ENCODE results near the gene RAD51B.
A peak's percentile ranks its signal among the peaks of the same experiment; 100 is the strongest.
"Not testable (repeated sequence)": the region's sequence is repeated elsewhere in the genome, so short reads cannot be mapped to it uniquely, and the experiment has no call there.

The RAD51B gene

GRCh38 chr14:68424443-68425172 is 605.0 kb downstream of the RAD51B start:
- no peak for DNase-seq

GRCh38 chr14:68426661-68427549 is 607.3 kb downstream of the RAD51B start:
- DNase-seq: no peak

GRCh38 chr14:68427550-68427890 is 607.9 kb downstream of the RAD51B start:
- DNase-seq: no peak

- DNase-seq: not testable (repeated sequence)
Observed at GRCh38 chr14:68428900-68429299, 609.3 kb downstream of the RAD51B start.

GRCh38 chr14:68434173-68434572 is 614.6 kb downstream of the RAD51B start:
- peak; percentile 18 for DNase-seq

- not testable (repeated sequence) for DNase-seq
Observed at GRCh38 chr14:68435631-68436030, 616.1 kb downstream of the RAD51B start.

- no peak for DNase-seq
Observed at GRCh38 chr14:68439676-68440075, 620.1 kb downstream of the RAD51B start.

GRCh38 chr14:68440820-68441219 is 621.2 kb downstream of the RAD51B start:
- no peak for DNase-seq

GRCh38 chr14:68441542-68441941 is 622.0 kb downstream of the RAD51B start:
- DNase-seq: no peak

GRCh38 chr14:68442828-68443629 is 623.5 kb downstream of the RAD51B start:
- DNase-seq: no peak

GRCh38 chr14:68444449-68445168 is 625.0 kb downstream of the RAD51B start:
- DNase-seq: no peak

- DNase-seq: no peak
Observed at GRCh38 chr14:68446243-68447040, 626.9 kb downstream of the RAD51B start.

- no peak for DNase-seq
Observed at GRCh38 chr14:68447581-68448251, 628.1 kb downstream of the RAD51B start.

GRCh38 chr14:68448252-68448902 is 628.8 kb downstream of the RAD51B start:
- no peak for DNase-seq

- no peak for DNase-seq
Observed at GRCh38 chr14:68449561-68450181, 630.1 kb downstream of the RAD51B start.

- DNase-seq: no peak
Observed at GRCh38 chr14:68450391-68451120, 631.0 kb downstream of the RAD51B start.

GRCh38 chr14:68451696-68452373 is 632.3 kb downstream of the RAD51B start:
- DNase-seq: no peak

- no peak for DNase-seq
Observed at GRCh38 chr14:68458253-68458652, 638.7 kb downstream of the RAD51B start.
